HG03520 (cell line): Measurements from ENCODE around the gene SLC6A13.
"Not testable (repeated sequence)": the region's sequence is repeated elsewhere in the genome, so short reads cannot be mapped to it uniquely, and the experiment has no call there.

ENCODE experiments used
- ATAC-seq: cut with Tn5 transposase; IDR thresholded peaks from one replicate; pipeline ENCODE4 v1.9.1; 2021; ENCODE audit warnings: mild to moderate bottlenecking, moderate library complexity; ENCODE audit not compliant: unreplicated experiment

The SLC6A13 gene

GRCh38 chr12:262817-263216 lies at the start of gene SLC6A13:
Gene SLC6A13 (minus strand): TSS chr12:262836. CDS start chr12:260052, 2,784 bp downstream.
- ATAC-seq, result no peak

DNA sequence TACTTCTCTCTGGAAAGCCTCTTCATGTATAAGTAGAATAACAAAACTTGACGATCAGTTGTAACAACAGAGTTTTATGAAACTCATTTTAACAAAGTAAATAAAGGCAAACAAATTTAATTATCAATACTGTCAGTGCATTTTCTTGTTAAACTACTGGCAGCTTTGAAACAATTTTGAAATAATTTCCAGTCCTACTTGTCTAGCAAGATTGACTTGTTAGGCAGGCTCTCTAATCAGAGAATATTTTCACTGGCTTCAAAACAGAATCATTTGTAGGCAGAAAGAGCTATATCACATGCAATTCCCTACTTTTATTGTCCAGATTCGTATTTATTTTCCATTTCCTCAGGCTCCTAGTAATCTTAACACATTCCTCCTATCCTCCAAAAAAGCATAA lies 45.9 kb upstream of the SLC6A13 start:
- ATAC-seq, result no peak

DNA sequence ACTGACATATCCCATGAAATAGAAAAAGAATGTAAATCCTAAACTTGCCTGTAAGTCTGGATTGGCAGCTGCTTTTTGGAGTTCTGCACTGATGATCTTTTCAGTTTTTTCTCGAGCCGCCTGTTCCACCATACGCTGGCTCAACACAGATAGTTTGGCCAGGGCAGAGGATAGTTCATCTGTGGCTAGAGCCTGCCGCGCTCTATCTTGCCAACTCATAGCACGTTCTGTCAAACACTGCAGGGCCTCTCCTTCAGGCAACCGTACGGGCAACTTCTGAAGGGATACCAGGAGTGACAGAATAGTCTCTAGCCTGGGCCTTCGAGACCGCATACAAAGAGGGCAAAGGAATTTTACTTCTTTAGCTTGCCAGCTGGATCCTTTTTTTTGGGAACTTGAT lies 44.8 kb upstream of the SLC6A13 start:
- no peak for ATAC-seq

- ATAC-seq, result no peak
These were observed 42.2 kb upstream of the SLC6A13 start for GRCh38 chr12:304805-305204.

DNA sequence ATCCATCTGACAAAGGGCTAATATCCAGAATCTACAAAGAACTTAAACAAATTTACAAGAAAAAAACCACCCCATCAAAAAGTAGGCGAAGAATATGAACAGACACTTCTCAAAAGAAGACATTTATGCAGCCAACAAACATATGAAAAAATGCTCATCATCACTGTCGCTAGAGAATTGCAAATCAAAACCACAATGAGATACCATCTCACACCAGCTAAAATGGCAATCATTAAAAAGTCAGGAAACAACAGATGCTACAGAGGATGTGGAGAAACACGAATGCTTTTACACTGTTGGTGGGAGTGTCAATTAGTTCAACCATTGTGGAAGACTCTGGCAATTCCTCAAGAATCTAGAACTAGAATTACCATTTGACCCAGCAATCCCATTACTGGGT lies 40.1 kb upstream of the SLC6A13 start:
- not testable (repeated sequence) for ATAC-seq

DNA sequence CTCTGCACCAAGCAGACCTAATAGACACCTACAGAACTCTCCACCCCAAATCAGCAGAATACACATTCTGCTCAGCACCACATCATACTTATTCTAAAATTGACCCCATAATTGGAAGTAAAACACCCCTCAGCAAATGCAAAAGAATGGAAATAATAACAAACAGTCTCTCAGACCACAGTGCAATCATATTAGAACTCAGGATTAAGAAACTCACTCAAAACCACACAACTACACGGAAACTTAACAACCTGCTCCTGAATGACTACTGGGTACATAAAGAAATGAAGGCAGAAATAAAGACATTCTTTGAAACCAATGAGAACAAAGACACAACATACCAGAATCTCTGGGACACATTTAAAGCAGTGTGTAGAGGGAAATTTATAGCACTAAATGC lies 37.5 kb upstream of the SLC6A13 start:
- not testable (repeated sequence) for ATAC-seq

DNA sequence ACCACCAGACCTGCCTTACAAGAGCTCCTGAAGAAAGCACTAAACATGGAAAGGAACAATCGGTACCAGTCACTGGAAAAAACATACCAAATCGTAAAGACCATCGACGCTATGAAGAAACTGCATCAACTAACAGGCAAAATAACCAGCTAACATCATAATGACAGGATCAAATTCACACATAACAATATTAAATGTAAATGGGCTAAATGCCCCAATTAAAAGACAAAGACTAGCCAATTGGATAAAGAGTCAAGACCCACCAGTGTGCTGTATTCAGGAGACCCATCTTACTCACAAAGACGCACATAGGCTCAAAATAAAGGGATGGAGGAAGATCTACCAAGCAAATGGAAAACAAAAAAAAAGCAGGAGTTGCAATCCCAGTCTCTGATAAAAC lies 36.9 kb upstream of the SLC6A13 start:
- ATAC-seq, result not testable (repeated sequence)

- ATAC-seq, result not testable (repeated sequence)
These were observed 35.4 kb upstream of the SLC6A13 start for GRCh38 chr12:298059-298458.

DNA sequence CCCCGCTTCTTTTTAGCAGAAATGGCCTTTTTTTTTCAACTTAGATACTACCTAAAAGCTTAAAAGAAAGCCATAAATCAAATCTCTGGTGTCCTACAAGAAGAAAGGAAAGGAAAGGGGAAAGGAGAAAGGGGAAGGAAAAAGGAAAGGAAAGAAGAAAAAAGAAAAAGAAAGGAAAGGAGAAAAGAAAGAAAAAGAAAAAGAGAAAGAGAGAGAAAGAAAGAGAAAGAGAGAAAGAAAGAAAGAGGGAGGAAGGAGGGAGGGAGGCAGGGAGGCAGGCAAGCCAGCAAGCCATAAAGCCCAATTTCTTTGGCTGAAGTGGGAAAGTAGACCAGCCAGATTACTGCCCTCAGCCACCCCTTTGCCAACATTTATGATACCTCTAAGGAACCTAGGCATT lies 32.5 kb upstream of the SLC6A13 start:
- ATAC-seq, result no peak

DNA sequence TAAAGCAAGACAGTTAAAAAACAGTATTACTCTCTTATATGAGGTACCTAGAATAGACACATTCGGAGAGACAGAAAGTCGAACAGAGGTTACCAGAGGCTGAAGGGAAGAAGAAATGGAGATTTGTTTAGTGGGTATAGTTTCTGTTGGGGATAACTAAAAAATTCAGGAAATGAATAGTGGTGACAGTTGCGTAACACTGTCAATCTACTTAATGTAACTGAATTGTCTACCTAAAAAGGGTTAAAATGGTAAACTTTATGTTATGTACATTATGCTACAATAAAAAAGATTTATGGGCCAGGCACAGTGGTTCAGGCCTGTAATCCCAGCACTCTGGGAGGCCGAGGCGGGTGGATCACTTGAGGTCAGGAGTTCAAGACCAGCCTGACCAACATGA lies 30.6 kb upstream of the SLC6A13 start:
- no peak for ATAC-seq

- ATAC-seq, result no peak
These were observed 29.6 kb upstream of the SLC6A13 start for GRCh38 chr12:292186-292585.

DNA sequence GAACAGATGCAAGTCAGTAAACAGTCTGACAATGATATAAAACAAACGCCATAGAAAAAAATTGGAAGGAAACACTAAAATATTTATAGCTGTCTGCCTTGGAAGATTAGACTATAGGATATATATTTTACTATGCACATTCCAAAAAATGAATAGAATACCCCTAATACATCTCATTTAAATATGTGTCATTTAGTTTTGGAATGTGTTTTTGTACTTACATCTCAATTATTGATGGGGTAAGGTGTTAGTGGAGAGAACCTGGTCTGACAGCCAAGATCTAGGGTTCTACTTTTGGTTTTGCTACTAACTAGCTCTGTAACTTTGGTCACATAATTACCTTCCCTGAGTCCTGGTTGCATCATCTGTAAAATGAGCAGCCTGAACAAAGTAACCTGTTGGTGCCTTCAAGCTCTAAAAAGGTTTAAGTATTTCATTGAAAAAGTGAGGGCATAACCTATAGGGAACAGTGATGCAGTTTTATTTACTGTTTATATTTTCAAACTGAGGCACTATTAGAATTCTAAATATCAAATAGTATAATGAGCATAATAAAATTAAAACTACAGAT lies 28.6 kb upstream of the SLC6A13 start:
- ATAC-seq, result no peak

DNA sequence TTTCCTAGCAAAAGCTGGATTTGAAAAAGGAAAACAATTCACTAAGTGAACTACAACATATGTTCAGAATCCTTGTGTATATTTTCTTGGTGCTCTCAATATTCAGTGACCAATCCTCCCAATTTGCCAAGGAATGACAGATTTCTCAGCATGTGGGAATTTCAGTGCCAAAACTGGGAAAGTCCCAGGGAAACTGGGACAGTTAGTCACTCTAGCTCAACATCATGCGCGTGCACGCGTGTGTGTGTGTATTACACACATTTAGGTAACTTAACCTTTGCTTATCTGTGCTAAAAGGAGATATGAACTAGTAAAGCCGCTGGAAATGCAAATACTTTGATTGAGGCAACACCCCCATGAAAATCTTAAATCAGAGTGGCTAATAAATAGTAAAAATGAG lies 26.1 kb upstream of the SLC6A13 start:
- ATAC-seq, result no peak

DNA sequence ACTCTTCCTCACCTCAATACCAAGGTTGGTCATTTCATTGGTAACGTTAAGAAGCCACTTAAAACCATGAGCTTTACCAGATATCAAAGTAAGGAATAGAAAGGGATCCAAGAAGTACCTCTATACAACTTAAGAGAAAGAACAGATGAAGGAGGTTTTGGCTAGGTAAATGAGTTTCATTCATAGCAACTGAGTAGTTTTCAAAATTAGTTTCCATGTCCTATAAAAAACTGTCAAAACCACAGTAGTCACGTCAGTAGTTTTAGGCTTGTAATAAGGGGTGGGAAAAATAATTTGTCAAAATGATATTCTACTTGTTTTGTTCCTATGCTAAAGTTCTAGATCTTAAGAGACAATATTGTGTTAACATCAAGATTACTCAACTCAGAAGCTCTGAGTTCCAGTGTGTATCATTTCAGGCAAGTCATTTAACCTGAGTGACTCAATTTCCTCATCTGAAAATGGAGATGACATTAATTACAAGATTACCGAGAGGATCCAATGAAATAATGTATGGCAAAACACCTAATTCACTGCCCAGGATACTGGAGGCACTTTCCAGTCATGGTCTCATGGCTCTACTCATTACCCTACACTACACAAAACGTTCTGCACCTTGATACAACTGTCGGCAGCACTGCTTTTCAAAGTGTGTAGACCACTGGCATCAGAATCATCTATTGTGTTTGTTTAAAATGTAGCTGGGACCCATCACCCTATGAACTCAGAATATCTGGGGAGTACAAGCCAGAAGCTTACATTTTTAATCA lies 24.1 kb upstream of the SLC6A13 start:
- no peak for ATAC-seq

- no peak for ATAC-seq
These were observed 15.4 kb upstream of the SLC6A13 start for GRCh38 chr12:278046-278445.

GRCh38 chr12:275812-276211 lies 13.2 kb upstream of the SLC6A13 start:
- no peak for ATAC-seq

DNA sequence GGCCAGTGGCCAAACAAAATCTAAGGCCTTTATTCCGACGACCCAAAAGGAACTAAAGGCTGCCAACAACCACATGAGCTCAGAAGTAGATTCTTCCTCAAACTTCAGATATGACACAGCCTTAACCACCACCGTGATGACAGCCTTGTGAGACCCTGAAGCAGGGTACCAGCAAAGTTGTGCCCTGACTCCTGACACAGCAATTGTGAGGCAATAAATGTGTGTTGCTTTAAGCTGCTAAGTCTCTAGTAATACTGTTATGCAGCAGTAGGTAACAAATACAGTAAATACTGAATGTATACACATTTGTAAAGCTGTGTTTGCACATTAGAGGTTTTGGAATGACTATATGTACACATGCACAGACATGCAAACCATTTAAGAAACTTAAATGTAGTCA lies 10.7 kb upstream of the SLC6A13 start:
- ATAC-seq, result no peak

DNA sequence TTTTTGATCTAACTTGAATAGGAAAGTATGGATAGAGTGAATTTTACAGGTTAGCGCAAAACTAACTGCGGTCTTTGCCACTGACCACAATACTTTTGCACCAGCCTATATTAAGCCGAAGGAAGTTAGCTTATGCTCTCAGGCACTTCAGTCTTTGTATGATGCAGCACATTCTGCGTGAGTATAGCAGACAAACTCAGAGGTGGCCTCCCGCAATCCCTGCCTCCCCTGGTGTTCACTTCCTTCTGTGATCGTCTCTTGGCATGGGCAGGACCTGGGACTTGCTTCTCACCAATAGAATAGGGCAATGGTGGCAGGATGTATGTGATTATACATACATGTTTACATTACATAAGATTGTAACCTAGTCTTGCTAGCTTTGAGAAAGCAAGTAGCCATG lies 10.3 kb upstream of the SLC6A13 start:
- no peak for ATAC-seq

DNA sequence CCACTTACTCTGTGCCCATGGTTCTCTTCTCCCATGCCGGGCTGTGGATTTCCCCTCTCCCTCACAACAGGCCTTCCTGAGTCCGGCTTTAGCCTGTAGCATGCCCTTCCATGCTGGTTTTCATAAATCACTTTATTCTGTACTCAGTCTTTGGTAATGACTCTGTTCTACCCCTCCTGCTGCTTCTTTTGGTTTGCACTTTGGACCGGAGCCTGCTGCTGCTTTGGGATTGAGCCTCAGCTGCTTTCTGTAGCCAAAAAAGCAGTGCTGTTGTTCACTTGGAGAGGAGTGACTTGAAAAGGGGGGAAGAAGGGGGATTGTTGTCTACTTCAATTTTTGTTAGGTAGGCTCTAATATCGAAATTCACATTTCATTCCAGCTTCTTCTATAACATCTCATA lies 8.5 kb upstream of the SLC6A13 start:
- ATAC-seq, result no peak

DNA sequence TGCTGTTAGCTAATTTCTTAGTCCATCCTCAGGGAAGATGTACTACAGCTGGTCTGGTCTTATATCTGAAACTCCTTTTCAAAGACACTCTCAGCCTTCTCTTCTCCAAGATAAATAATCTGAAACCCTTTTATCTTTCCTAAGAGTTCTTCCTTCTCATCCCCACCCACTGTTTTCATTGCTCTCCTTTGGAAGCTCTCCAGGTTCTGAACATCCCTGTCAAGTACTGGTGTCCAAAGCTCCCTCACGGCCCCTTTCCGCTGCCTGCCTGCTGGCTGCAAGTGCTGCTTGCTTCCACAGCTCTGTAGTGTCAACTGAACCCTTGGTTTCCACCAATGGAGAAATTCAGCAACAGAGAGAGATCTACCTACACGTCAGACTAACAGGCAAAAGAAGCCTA lies 6.6 kb upstream of the SLC6A13 start:
- ATAC-seq, result no peak

- no peak for ATAC-seq
These were observed 5.8 kb upstream of the SLC6A13 start for GRCh38 chr12:268483-268840.

DNA sequence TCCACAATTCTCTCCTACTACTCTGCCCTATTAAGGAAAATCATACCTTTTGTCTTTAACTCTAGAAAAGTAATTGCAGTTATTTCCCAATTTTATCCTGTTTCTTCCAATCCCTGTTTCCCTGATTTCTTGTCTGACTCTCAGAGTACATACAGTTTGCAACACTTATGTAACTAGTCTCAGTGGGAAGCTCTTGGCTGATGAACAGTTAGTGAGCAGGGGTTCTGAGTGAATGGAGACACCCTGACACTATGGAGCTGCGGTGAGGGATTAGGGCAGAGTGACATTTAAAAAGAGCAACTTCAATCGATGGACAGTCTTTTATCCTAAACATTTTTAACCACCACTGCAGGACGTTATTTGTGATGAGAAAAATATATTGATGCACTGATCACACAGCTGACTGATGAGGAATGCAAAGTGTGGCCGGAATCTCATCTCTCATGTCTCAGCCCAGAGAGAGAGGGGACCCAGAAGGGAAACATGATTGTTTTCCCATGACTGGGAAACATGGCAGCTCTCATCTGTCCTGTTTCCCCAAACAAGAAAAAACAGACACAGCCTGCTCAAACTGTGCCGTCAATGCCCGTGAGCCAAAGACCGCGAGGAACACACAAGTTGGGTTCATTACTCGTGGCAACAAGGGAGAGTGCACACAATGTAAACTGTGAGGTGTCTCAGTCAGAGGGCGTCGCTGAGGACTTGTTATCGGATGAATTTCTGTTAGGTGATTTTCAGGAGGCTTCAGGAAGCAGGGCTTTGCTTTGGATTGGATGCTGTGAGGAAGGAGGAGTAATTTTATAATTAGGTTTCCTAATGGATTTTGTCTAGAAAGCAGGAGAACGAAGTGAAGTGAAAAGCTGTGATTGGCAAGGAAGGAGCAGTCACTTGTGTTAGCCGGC lies 5.2 kb upstream of the SLC6A13 start:
- no peak for ATAC-seq
